HepG2 (cell line): ENCODE data around the gene SOX12. TPM values are rescaled to one million over a fixed set of nuclear protein-coding genes. Genes with fewer than 3 reads are reported as not detected.
A peak's percentile ranks its signal among the peaks of the same experiment; 100 is the strongest.

Experiments
- FIP1L1 ChIP-seq: fragments of 200-400 bp; formaldehyde crosslinking; IDR thresholded peaks from 2 replicates; pipeline ENCODE4 v1.6.1; 2018; ENCODE audit warnings: low read depth, mild to moderate bottlenecking, low read length, moderate library complexity, borderline replicate concordance; ENCODE audit not compliant: insufficient read depth
- HOXD1 ChIP-seq: sonication (generic); formaldehyde crosslinking; IDR thresholded peaks from 2 replicates; pipeline ENCODE4 v1.5.0; 2020; ENCODE audit warnings: missing genetic modification reagents
- KDM2A ChIP-seq: sonication (generic); formaldehyde crosslinking; IDR thresholded peaks from 2 replicates; pipeline ENCODE4 v1.4.0; 2020; ENCODE audit warnings: low read depth, missing genetic modification reagents, borderline replicate concordance
- KLF12 ChIP-seq: sonication (generic); formaldehyde crosslinking; IDR thresholded peaks from 2 replicates; pipeline ENCODE4 v1.4.0; 2020; ENCODE audit warnings: missing genetic modification reagents, borderline replicate concordance
- MED8 ChIP-seq: sonication (generic); formaldehyde crosslinking; IDR thresholded peaks from 2 replicates; pipeline ENCODE4 v1.8.1; 2023; ENCODE audit warnings: mild to moderate bottlenecking, missing genetic modification reagents; ENCODE audit not compliant: insufficient replicate concordance
- NBN ChIP-seq: fragments of 450-650 bp; conservative IDR thresholded peaks from 2 replicates; pipeline ENCODE4 v1.6.1; 2017
- RELA ChIP-seq: sonication (generic); formaldehyde crosslinking; IDR thresholded peaks from 2 replicates; pipeline ENCODE4 v1.4.0; 2020; ENCODE audit warnings: missing genetic modification reagents
- SNAPC2 ChIP-seq: sonication (generic); formaldehyde crosslinking; IDR thresholded peaks from 2 replicates; pipeline ENCODE4 v1.8.1; 2022; ENCODE audit warnings: mild to moderate bottlenecking, missing genetic modification reagents
- TP53 ChIP-seq: sonication (generic); formaldehyde crosslinking; conservative IDR thresholded peaks from 2 replicates; pipeline ENCODE4 v1.4.0; 2020; ENCODE audit warnings: missing genetic modification reagents
- ZNF232 ChIP-seq: sonication (generic); formaldehyde crosslinking; IDR thresholded peaks from 2 replicates; pipeline ENCODE4 v1.4.0; 2020; ENCODE audit warnings: missing genetic modification reagents, borderline replicate concordance
- ZNF781 ChIP-seq: sonication (generic); formaldehyde crosslinking; IDR thresholded peaks from 2 replicates; pipeline ENCODE4 v1.5.1; 2020; ENCODE audit warnings: borderline replicate concordance, mild to moderate bottlenecking, missing genetic modification reagents; ENCODE audit errors: not compliant biosample characterization
- polyA plus RNA-seq, 8 experiments: library from polyadenylated mRNA; depleted of rRNA in 3 of 8; stranded (reverse) in 7 of 8; unstranded in 1 of 8; fragments of >200 nt; fragmentation: Illumina TruSeq in 4 of 8; extraction: Trizol in 4 of 8; gene quantifications; 2 replicates each; pipeline versions ENCODE4 v1.2.1 to v1.2.3, GENCODE V29; 2011 to 2016; ENCODE audit warnings: low read depth in 4 of 8, missing spikeins in 1 of 8, mixed read lengths in 1 of 8; ENCODE audit not compliant: insufficient read depth in 1 of 8
- total RNA-seq, 5 experiments: library from RNA; depleted of rRNA; stranded (reverse); fragments of >200 nt; fragmentation: Illumina TruSeq; extraction: Trizol; gene quantifications; 2 replicates each; pipeline ENCODE4 v1.2.3, GENCODE V29; 2016; ENCODE audit warnings: low read depth in 1 of 5
- TF ChIP-seq, protein P1 (sequence below): sonication (generic); formaldehyde crosslinking; IDR thresholded peaks from 2 replicates; pipeline ENCODE4 v1.9.0; 2021; ENCODE audit warnings: missing genetic modification reagents, borderline replicate concordance
- TF ChIP-seq, protein P2 (sequence below): sonication (generic); formaldehyde crosslinking; IDR thresholded peaks from 2 replicates; pipeline ENCODE4 v1.4.0; 2020; ENCODE audit warnings: missing genetic modification reagents
- TF ChIP-seq, protein P3 (sequence below): sonication (generic); formaldehyde crosslinking; conservative IDR thresholded peaks from 2 replicates; pipeline ENCODE4 v1.8.0; 2022; ENCODE audit warnings: low read depth, missing genetic modification reagents
- TF ChIP-seq, protein P4 (sequence below): sonication (generic); formaldehyde crosslinking; IDR thresholded peaks from 2 replicates; pipeline ENCODE4 v1.8.1; 2023; ENCODE audit warnings: missing genetic modification reagents, mild to moderate bottlenecking, borderline replicate concordance
- TF ChIP-seq, protein P5 (sequence below): sonication (generic); formaldehyde crosslinking; IDR thresholded peaks from 2 replicates; pipeline ENCODE4 v1.4.0; 2020; ENCODE audit warnings: mild to moderate bottlenecking, low read depth, missing genetic modification reagents
- TF ChIP-seq, protein P6 (sequence below): sonication (generic); formaldehyde crosslinking; IDR thresholded peaks from 2 replicates; pipeline ENCODE4 v1.4.0; 2020; ENCODE audit warnings: low read depth, mild to moderate bottlenecking, missing genetic modification reagents
- TF ChIP-seq, protein P7 (sequence below): sonication (generic); formaldehyde crosslinking; IDR thresholded peaks from 2 replicates; pipeline ENCODE4 v1.4.0; 2020; ENCODE audit warnings: mild to moderate bottlenecking, low read depth, missing genetic modification reagents

SOX12 gene
- total and polyA plus RNA-seq, 2 of the 13 experiments (the other 11 are each of a cell fraction or from before 2014, with no cell fraction given) = 10.0 to 18.7 TPM

DNA sequence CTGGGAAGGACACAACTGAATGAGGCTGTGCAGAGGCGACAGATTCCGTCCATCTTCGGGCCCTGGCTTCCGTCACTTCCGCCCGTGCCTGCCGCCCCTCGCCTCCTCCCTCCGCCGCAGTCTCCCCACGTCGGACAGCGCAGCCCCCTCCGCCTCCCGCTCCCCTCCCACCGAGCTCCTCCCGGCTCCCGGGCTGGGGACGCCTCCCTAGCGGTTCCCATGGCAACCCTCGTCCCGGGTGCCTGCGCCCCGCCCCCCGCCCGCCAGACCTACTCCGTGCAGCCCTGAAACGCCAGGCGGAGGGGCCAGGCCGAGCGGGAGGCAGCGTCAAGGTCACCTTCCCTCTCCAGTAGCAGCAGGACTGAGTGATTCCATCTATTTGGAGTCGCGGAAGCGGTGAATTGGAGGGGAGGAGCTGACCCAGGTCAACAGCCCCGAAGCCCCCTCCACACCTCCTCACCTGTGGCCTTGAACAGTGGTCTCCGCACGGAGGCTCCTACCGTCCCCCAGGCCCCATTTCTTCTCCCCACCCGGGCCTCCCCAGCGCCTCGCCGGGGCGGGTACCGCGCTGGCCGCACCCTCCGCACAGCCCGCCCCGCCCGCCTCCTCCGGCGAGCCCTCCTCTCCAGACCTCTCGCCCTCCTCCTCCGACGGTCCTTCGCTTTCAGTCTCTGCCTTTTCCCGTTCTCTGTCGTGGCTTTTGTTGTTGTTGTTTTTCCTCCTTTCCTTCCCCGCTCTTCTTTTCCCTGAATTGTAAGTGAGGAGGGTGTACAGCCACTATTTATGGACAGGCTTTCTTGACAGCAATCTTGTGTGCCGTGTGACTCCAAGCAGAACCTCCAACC is 22.5 kb downstream of the SOX12 start (continued):
- TF ChIP-seq, protein P1, sequence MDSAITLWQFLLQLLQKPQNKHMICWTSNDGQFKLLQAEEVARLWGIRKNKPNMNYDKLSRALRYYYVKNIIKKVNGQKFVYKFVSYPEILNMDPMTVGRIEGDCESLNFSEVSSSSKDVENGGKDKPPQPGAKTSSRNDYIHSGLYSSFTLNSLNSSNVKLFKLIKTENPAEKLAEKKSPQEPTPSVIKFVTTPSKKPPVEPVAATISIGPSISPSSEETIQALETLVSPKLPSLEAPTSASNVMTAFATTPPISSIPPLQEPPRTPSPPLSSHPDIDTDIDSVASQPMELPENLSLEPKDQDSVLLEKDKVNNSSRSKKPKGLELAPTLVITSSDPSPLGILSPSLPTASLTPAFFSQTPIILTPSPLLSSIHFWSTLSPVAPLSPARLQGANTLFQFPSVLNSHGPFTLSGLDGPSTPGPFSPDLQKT (CRISPR knock-in tag) = no peak
- TF ChIP-seq ZNF232 (CRISPR knock-in tag) = peak; percentile 97; the same call in 1 of the 2 replicates
- TF ChIP-seq, protein P2, sequence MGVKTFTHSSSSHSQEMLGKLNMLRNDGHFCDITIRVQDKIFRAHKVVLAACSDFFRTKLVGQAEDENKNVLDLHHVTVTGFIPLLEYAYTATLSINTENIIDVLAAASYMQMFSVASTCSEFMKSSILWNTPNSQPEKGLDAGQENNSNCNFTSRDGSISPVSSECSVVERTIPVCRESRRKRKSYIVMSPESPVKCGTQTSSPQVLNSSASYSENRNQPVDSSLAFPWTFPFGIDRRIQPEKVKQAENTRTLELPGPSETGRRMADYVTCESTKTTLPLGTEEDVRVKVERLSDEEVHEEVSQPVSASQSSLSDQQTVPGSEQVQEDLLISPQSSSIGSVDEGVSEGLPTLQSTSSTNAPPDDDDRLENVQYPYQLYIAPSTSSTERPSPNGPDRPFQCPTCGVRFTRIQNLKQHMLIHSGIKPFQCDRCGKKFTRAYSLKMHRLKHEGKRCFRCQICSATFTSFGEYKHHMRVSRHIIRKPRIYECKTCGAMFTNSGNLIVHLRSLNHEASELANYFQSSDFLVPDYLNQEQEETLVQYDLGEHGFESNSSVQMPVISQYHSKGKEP (CRISPR knock-in tag) = 0 out of 2 replicates have a peak, but pooled peaks have one; percentile 43
- TF ChIP-seq, protein P3, sequence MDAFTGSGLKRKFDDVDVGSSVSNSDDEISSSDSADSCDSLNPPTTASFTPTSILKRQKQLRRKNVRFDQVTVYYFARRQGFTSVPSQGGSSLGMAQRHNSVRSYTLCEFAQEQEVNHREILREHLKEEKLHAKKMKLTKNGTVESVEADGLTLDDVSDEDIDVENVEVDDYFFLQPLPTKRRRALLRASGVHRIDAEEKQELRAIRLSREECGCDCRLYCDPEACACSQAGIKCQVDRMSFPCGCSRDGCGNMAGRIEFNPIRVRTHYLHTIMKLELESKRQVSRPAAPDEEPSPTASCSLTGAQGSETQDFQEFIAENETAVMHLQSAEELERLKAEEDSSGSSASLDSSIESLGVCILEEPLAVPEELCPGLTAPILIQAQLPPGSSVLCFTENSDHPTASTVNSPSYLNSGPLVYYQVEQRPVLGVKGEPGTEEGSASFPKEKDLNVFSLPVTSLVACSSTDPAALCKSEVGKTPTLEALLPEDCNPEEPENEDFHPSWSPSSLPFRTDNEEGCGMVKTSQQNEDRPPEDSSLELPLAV (CRISPR knock-in tag) = no peak
- TF ChIP-seq MED8 (CRISPR knock-in tag) = peak; percentile 78
- peak; percentile 97 for TF ChIP-seq KDM2A (CRISPR knock-in tag)
- TF ChIP-seq, protein P4, sequence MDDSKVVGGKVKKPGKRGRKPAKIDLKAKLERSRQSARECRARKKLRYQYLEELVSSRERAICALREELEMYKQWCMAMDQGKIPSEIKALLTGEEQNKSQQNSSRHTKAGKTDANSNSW (CRISPR knock-in tag) = 0 out of 2 replicates have a peak, but pooled peaks have one; percentile 83
- TF ChIP-seq, protein P5, sequence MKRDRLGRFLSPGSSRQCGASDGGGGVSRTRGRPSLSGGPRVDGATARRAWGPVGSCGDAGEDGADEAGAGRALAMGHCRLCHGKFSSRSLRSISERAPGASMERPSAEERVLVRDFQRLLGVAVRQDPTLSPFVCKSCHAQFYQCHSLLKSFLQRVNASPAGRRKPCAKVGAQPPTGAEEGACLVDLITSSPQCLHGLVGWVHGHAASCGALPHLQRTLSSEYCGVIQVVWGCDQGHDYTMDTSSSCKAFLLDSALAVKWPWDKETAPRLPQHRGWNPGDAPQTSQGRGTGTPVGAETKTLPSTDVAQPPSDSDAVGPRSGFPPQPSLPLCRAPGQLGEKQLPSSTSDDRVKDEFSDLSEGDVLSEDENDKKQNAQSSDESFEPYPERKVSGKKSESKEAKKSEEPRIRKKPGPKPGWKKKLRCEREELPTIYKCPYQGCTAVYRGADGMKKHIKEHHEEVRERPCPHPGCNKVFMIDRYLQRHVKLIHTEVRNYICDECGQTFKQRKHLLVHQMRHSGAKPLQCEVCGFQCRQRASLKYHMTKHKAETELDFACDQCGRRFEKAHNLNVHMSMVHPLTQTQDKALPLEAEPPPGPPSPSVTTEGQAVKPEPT (CRISPR knock-in tag) = 0 out of 2 replicates have a peak, but pooled peaks have one; percentile 33
- peak; percentile 79; the same call in 1 of the 2 replicates for TF ChIP-seq NBN
- peak; percentile 98 for TF ChIP-seq HOXD1 (CRISPR knock-in tag)
- TF ChIP-seq, protein P6, sequence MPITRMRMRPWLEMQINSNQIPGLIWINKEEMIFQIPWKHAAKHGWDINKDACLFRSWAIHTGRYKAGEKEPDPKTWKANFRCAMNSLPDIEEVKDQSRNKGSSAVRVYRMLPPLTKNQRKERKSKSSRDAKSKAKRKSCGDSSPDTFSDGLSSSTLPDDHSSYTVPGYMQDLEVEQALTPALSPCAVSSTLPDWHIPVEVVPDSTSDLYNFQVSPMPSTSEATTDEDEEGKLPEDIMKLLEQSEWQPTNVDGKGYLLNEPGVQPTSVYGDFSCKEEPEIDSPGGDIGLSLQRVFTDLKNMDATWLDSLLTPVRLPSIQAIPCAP (CRISPR knock-in tag) = no peak
- peak; percentile 52 for TF ChIP-seq ZNF781 (CRISPR knock-in tag)
- TF ChIP-seq, protein P7, sequence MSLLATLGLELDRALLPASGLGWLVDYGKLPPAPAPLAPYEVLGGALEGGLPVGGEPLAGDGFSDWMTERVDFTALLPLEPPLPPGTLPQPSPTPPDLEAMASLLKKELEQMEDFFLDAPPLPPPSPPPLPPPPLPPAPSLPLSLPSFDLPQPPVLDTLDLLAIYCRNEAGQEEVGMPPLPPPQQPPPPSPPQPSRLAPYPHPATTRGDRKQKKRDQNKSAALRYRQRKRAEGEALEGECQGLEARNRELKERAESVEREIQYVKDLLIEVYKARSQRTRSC (CRISPR knock-in tag) = peak; percentile 77
- no peak for TF ChIP-seq FIP1L1
- 0 out of 2 replicates have a peak, but pooled peaks have one; percentile 83 for TF ChIP-seq TP53
- peak; percentile 99 for TF ChIP-seq KLF12 (CRISPR knock-in tag)
- TF ChIP-seq RELA (CRISPR knock-in tag) = peak; percentile 76; the same call in 1 of the 2 replicates
- peak; percentile 98 for TF ChIP-seq SNAPC2 (CRISPR knock-in tag)
